Adrenal gland (tissue), 12 donors: ENCODE data around the gene PITPNB. TPM values are rescaled to one million over a fixed set of nuclear protein-coding genes. Genes with fewer than 3 reads are reported as not detected.
A peak's percentile ranks its signal among the peaks of the same experiment; 100 is the strongest.

ENCODE experiments used
- DNase-seq, 7 donors: peaks; one replicate each; pipeline ENCODE4 v3.0.0-alpha.2; 2019 to 2020
- H3K27ac ChIP-seq, 5 donors: fragments of 200-600 bp; sonication (generic) in 4 of 5; 1 replicate in 3 of 5; 2 replicates in 2 of 5; pipeline versions ENCODE4 v1.5.1 to v1.8.0; 2016 to 2020; ENCODE audit warnings: mild to moderate bottlenecking in 1 of 5
- H3K27me3 ChIP-seq: fragments of 200-600 bp; 2 replicates; pipeline ENCODE4 v1.8.0; 2021
- H3K36me3 ChIP-seq, 2 donors: fragments of 200-600 bp; replicated peaks in 1 of 2; 1 replicate in 1 of 2; 2 replicates in 1 of 2; pipeline versions ENCODE4 v1.5.1 to v1.8.0; 2018 to 2022
- H3K4me1 ChIP-seq, 2 donors: fragments of 200-600 bp; replicated peaks in 1 of 2; 1 replicate in 1 of 2; 2 replicates in 1 of 2; pipeline versions ENCODE4 v1.5.1 to v1.8.0; 2018 to 2021
- H3K4me3 ChIP-seq, 4 donors: fragments of 200-600 bp; sonication (generic) in 3 of 4; one replicate each; pipeline ENCODE4 v1.5.1; 2016 to 2018
- H3K9me3 ChIP-seq, 3 donors: fragments of 200-600 bp; sonication (generic) in 1 of 3; replicated peaks in 1 of 3; 1 replicate in 2 of 3; 2 replicates in 1 of 3; pipeline versions ENCODE4 v1.5.1 to v1.8.0; 2016 to 2021
- POLR2A ChIP-seq, 2 donors: fragments of 450-650 bp; IDR thresholded peaks; one replicate each; pipeline ENCODE4 v1.6.1; 2017; ENCODE audit warnings: antibody characterized with exemption in 2 of 2, mild to moderate bottlenecking in 2 of 2, moderate library complexity in 1 of 2
- WGBS, 4 donors: extraction: QIAGEN DNeasy Blood & Tissue Kit in 2 of 4; methylation state at CpG; one replicate each; pipeline versions ENCODE4 v1.1.5 to v1.1.7; 2013 to 2017; 5-methylcytosine and 5-hydroxymethylcytosine counted together
- intact Hi-C, 2 donors: fragments of 100-400 bp; cut with DNase I; formaldehyde crosslinking; loops; one replicate each; pipeline versions ENCODE4 v1.14.1 to v1.15.0; 2022 to 2023
- microRNA-seq, 3 donors: library from miRNA; unstranded; fragments of <30 nt; microRNA quantifications; one replicate each; pipeline ENCODE4, GENCODE V29; 2017 to 2020
- polyA plus RNA-seq, 3 donors: library from polyadenylated mRNA; stranded (reverse); fragments of 200-250 nt in 2 of 3; fragments of 350-450 nt in 1 of 3; fragmentation: Illumina TruSeq in 1 of 3; extraction: RNeasy Lipid Tissue Mini Kit (QIAGEN cat#74804) in 1 of 3; gene quantifications; one replicate each; pipeline ENCODE4 v1.2.3, GENCODE V29; 2013 to 2014
- small RNA-seq, 2 donors: library from RNA; depleted of rRNA; stranded (forward); fragments of <200 nt; gene quantifications; one replicate each; pipeline ENCODE3, GENCODE V24; 2016
- total RNA-seq, 9 donors: library from RNA; depleted of rRNA in 4 of 9; stranded (reverse); fragments of >200 nt in 4 of 9; fragments of 120-200 nt in 1 of 9; fragmentation: NEBNext Ultra II Directional in 1 of 9; extraction: Animal tissue kit (Norgen Biotek cat#: 25700) in 1 of 9; gene quantifications; one replicate each; pipeline versions ENCODE4 v1.1.0 to v1.2.4, GENCODE V29; 2013 to 2023
- TF ChIP-seq, protein P1 (sequence below), 6 experiments: fragments of 450-650 bp in 4 of 6; fragments of 200-600 bp in 2 of 6; sonication (generic) in 1 of 6; IDR thresholded peaks; 1 replicate in 5 of 6; 2 replicates in 1 of 6; pipeline versions ENCODE4 v1.5.1 to v1.8.0; 2016 to 2021; ENCODE audit warnings: antibody characterized with exemption in 6 of 6, mild to moderate bottlenecking in 2 of 6, moderate library complexity in 1 of 6
- donor health status: healthy with polysubstance abuse.
- donor health status: Bipolar disorder and iron deficiency.
- donor health status: DM: yes; HTN: yes; CAD: no.
- donor health status: DM: no; HTN: no; CAD: no.
- donor health status: DM: no; HTN: no; CAD: no.
- donor health status: DM: yes; HTN: yes; CAD: no.

Gene PITPNB
- total and polyA plus RNA-seq, 12 donors: 16.8 to 69.0 (median 27.6) TPM

DNA sequence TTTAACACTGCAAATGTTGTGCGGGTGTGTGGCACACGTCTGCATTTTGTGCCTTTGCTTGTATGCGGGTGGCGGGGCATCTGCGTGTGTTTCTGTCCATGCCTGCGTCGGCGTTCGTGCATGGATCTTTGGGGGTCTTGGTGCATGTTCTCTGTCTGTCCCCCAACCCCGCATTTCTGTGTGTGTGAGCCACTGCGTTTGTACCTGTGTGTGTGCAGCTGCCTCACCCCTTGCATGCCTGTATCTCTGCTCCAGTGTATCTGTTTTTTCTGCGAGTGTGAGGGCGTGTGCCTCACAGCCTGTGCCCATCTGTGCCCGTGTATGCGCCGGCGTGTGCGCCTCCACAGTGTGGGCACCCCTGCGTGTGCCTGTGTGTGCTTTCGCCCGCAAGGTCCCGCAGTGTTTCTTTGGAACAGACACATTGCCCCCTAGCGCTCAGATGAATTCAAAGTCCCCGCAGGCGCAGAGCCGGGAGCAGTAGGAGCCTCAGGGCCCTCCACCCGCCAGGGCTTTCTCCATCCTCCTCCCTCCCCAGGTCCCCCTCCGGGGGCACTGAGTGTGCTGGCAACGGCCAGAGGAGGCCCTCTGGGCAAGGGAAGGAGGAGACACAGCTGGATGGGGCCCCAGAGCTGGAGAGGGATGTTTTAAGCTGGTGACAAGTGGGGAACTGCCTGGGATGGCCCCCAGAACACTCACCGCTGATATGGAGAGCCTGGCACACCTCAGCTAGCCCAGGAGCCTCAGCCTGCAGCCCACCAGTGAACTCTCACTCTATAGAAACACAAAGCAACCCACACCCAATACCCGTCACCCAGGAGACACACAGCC lies 114.4 kb downstream of the PITPNB start:
- 23 to 57% (median 29%) methylated on average over 9 to 31 of the region's 31 CpGs for WGBS, 4 donors
- no peak overlapping the region for H3K27ac ChIP-seq
- peaks cover 0 to 21% of the 10 kb centered on the region in 2 donors for H3K4me1 ChIP-seq
- H3K27me3 ChIP-seq: peaks cover 13% of the 10 kb centered on the region
- no peak overlapping the region for H3K4me3 ChIP-seq
- intact Hi-C loops: loop anchor here (5.0 kb wide), 2 partner anchors 397 to 1047 kb away; no protein-coding TSS in a partner anchor
- DNase-seq: peak; percentile 64 to 79 (median 75)
- no peaks in the 10 kb centered on the region for H3K9me3 ChIP-seq
- no peak for TF ChIP-seq POLR2A (IDR thresholded peaks at IDR 0.05)
- TF ChIP-seq, protein P1, sequence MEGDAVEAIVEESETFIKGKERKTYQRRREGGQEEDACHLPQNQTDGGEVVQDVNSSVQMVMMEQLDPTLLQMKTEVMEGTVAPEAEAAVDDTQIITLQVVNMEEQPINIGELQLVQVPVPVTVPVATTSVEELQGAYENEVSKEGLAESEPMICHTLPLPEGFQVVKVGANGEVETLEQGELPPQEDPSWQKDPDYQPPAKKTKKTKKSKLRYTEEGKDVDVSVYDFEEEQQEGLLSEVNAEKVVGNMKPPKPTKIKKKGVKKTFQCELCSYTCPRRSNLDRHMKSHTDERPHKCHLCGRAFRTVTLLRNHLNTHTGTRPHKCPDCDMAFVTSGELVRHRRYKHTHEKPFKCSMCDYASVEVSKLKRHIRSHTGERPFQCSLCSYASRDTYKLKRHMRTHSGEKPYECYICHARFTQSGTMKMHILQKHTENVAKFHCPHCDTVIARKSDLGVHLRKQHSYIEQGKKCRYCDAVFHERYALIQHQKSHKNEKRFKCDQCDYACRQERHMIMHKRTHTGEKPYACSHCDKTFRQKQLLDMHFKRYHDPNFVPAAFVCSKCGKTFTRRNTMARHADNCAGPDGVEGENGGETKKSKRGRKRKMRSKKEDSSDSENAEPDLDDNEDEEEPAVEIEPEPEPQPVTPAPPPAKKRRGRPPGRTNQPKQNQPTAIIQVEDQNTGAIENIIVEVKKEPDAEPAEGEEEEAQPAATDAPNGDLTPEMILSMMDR (IDR thresholded peaks at IDR 0.05): peak; percentile 35 to 73 (median 68)
- no peaks in the 10 kb centered on the region for H3K36me3 ChIP-seq

DNA sequence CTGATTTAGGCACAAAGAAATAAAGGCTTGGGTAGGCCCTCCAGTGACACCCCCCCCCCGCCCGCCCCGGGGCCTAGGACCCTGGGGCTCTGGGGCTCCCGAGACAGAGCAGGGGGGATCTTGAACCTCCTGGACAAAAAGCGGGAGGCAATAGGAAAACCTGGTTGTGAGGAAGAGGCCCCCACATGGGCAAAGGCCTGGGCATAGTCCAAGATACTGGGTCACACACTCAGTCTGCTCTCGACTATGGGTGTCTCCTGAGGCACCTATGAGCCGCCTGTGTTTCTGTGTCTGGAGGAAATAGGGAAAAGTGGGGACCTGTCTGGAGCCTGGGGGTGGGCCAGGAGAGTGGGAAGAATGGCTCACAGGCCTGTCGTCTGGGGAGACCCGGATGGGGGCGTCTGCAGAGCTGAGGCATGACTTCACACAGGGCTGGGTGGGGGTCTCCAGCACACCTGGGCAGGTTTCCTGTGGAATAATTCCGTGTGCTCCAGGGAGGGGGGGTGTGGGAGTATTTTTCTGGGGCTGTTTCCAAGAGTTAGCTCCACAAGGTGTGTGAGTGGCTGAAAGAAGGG lies 115.1 kb downstream of the PITPNB start:
- Histone ChIP-seq H3K36me3 (no peaks in the 10 kb centered on the region), H3K4me1 (peaks cover 0 to 21% of the 10 kb centered on the region in 2 donors), H3K4me3 (no peak overlapping the region), H3K27me3 (peaks cover 20% of the 10 kb centered on the region), H3K9me3 (no peaks in the 10 kb centered on the region), H3K27ac (no peak overlapping the region)
- no peak for TF ChIP-seq POLR2A (IDR thresholded peaks at IDR 0.05)
- TF ChIP-seq, protein P1 (IDR thresholded peaks at IDR 0.05): no peak
- no peak for DNase-seq
- 61 to 73% (median 66%) methylated on average over 11 of the region's 11 CpGs for WGBS, 4 donors
- intact Hi-C loops: loop anchor here (5.0 kb wide), 2 partner anchors 397 to 1047 kb away; no protein-coding TSS in a partner anchor

DNA sequence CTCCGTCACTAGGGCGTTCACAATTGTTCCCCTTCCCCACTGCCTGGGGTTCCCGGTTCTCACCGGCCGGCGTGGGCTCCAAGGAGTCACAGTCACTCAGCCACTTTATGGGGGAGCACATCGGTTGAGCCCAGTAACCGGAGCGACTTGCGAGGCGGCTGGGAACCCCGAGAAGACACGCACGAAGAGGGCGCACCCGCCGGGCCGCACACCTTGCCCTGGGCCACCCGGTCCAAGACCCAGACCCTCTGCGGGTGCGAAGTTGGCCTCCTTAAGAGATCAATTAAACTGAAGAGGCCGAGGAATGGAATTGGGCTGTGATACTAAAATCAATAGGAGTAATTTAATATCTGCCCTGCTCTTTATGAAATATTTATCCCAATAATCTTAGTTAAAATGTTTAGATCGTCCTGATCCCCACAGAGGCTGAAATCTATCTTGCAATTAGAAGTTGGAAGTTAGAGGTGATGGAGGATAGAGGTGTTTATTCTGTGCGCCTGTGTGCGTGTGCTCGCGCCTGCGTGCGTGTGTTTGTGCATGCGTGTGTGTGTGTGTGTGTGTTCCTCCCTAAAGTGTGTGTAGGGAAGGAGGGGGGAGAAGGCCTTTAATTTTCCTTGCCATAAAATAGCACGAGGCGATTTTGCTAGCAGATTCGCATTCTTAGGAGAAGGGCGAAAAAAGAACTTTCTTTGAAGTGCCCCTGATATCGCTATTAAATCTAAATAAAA lies 116.5 kb downstream of the PITPNB start:
- peak overlapping the region in 3 of 4 donors; percentile 45 to 74 (median 49) for H3K4me3 ChIP-seq
- no peak for DNase-seq
- WGBS, 4 donors: 29 to 48% (median 35%) methylated on average over 16 to 35 of the region's 35 CpGs
- H3K27me3 ChIP-seq: peaks cover 34% of the 10 kb centered on the region
- intact Hi-C loops: loop anchor here (5.0 kb wide), 2 partner anchors 395 to 1045 kb away; no protein-coding TSS in a partner anchor
- H3K27ac ChIP-seq: no peak overlapping the region
- TF ChIP-seq, protein P1 (IDR thresholded peaks at IDR 0.05): no peak
- no peak for TF ChIP-seq POLR2A (IDR thresholded peaks at IDR 0.05)
- H3K9me3 ChIP-seq: no peaks in the 10 kb centered on the region
- peaks cover 0 to 21% of the 10 kb centered on the region in 2 donors for H3K4me1 ChIP-seq
- no peaks in the 10 kb centered on the region for H3K36me3 ChIP-seq

Small RNAs within 50 kb of the gene (microRNA-seq; reads per million reads assigned to microRNA genes)
- gene MIR3199-1 (0 reads per million in 3 donors), gene MIR3199-2 (0 reads per million in 3 donors)

Small RNAs within 50 kb of the gene (small RNA-seq; reads per million reads assigned to genes)
- gene MIR3199-1 (0.24 to 0.50 reads per million in 2 donors), gene RF02198 (0 reads per million in 2 donors)

Other genes with a start within 250 kb of the PITPNB start
- 1 to 10 TPM in 6 of 9 donors, under 1 TPM in 3; 0.84 to 2.7 (median 1.6) TPM for gene MN1, start 117.5 kb downstream of the PITPNB start, total RNA-seq
- 1 to 10 TPM in 1 of 3 donors, under 1 TPM in 2; 0.64 to 1.2 (median 0.88) TPM for gene MN1, start 117.5 kb downstream of the PITPNB start, polyA plus RNA-seq